A673 (cell line): ENCODE results near the gene CASKIN1. TPM values are rescaled to one million over a fixed set of nuclear protein-coding genes. Genes with fewer than 3 reads are reported as not detected.

Experiments
- BruUV-seq: library from RNA; stranded (reverse); fragments of 400-500 nt; replicated peaks from 2 replicates; lab custom pipeline; 2021; lab: Mats Ljungman, UMichigan
- CTCF ChIA-PET: fragments of 300-600 bp; sonication (Branson Sonifier 250); formaldehyde crosslinking; loops from one replicate; lab custom pipeline; 2022; ENCODE audit warnings: antibody characterized with exemption; lab: Charles Lee
- POLR2A ChIA-PET: fragments of 300-600 bp; sonication (Branson Sonifier 250); formaldehyde crosslinking; loops from one replicate; lab custom pipeline; 2022; ENCODE audit warnings: antibody characterized with exemption; ENCODE audit not compliant: low non-redundant PET; lab: Charles Lee
- DNase-seq: peaks from one replicate; pipeline ENCODE4 v3.0.0-alpha.2; 2015; ENCODE audit warnings: low spot score
- H3K27ac ChIP-seq: fragments of 200-600 bp; sonication (generic); 2 replicates; pipeline ENCODE4 v1.5.1; 2016; ENCODE audit warnings: mixed run types, low read depth, mild to moderate bottlenecking, mixed read lengths, antibody characterized with exemption, low read length; ENCODE audit not compliant: poor library complexity, severe bottlenecking
- H3K27me3 ChIP-seq: fragments of 200-600 bp; sonication (generic); replicated peaks from 2 replicates; pipeline ENCODE4 v1.6.1; 2017; ENCODE audit warnings: mixed run types, low read depth, mild to moderate bottlenecking, mixed read lengths, antibody characterized with exemption, low read length; ENCODE audit not compliant: insufficient read depth, poor library complexity
- H3K36me3 ChIP-seq: fragments of 200-600 bp; sonication (generic); 2 replicates; pipeline ENCODE4 v1.6.1; 2016; ENCODE audit warnings: mixed run types, mild to moderate bottlenecking, mixed read lengths, antibody characterized with exemption, low read length; ENCODE audit not compliant: insufficient read depth, poor library complexity, severe bottlenecking
- H3K4me1 ChIP-seq: fragments of 200-600 bp; sonication (generic); 2 replicates; pipeline ENCODE4 v1.6.1; 2017; ENCODE audit warnings: mixed run types, mild to moderate bottlenecking, mixed read lengths, antibody characterized with exemption, low read length; ENCODE audit not compliant: insufficient read depth, poor library complexity, severe bottlenecking
- H3K4me3 ChIP-seq: fragments of 200-600 bp; sonication (generic); 2 replicates; pipeline ENCODE4 v1.5.1; 2016; ENCODE audit warnings: low read depth, mixed run types, mild to moderate bottlenecking, mixed read lengths, low read length; ENCODE audit not compliant: poor library complexity, severe bottlenecking
- H3K9me3 ChIP-seq: fragments of 200-600 bp; sonication (generic); 2 replicates; pipeline ENCODE4 v1.6.1; 2016; ENCODE audit warnings: mixed run types, low read depth, mild to moderate bottlenecking, mixed read lengths, antibody characterized with exemption, low read length; ENCODE audit not compliant: poor library complexity, severe bottlenecking
- EZH2 ChIP-seq: fragments of 200-600 bp; sonication (generic); IDR thresholded peaks from 2 replicates; pipeline ENCODE4 v1.6.1; 2017; ENCODE audit warnings: borderline replicate concordance, low read depth, mild to moderate bottlenecking, mixed read lengths, antibody characterized with exemption, low read length; ENCODE audit not compliant: poor library complexity, severe bottlenecking
- intact Hi-C: fragments of 100-400 bp; cut with micrococcal nuclease; formaldehyde crosslinking; loops from one replicate; pipeline ENCODE4 v1.10.0; 2022; ENCODE audit not compliant: unreplicated experiment
- total RNA-seq: library from RNA; stranded (reverse); gene quantifications from 2 replicates; pipeline ENCODE4 v1.2.3, GENCODE V29; 2021
- TF ChIP-seq, protein P1 (sequence below): fragments of 300-800, 200-600 bp; sonication (generic); conservative IDR thresholded peaks from 2 replicates; pipeline ENCODE4 v1.5.1; 2017; ENCODE audit warnings: low read depth, mild to moderate bottlenecking, antibody characterized with exemption, low read length, moderate library complexity, mixed read lengths

CASKIN1 gene
- total RNA-seq, 1 experiment from 2014 or later: 1.1 TPM

DNA sequence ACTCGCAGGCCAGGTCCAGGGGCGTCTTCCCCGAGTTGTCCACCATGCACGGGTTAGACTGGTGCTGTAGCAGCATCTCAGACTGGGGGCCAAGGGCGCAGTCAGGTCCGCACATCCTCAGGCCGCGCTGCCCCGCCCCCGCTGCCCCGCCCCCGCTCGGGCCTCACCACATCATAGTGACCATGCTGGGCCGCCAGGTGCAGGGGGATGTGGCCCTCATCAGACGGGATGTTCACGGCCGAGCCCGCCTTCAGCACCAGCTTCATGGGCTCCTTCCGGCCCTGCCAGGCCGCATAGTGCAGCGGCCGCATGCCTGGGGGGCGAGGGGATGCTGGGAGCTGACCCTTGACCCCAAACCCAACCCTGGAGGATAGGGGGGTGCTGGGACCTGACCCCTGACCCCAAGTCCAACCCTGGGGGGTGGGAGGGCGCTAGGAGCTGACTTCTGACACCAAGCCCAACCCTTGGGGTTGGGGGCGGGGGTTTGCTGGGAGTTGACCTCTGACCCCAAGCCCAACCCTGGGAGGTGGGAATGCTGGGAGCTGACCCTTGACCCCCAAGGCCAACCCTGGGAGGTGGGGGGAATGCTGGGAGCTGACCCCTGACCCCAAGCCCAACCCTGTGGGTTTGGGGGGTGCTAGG is 7.0 kb downstream of the CASKIN1 start:
- no TSS peak for BruUV-seq
- ChIA-PET CTCF (interaction anchor here (0.6 kb wide), 1 partner anchor 9 kb away, joined by 3 read pairs; no protein-coding TSS in a partner anchor), POLR2A (no interaction called here)
- H3K36me3 ChIP-seq: no peaks in the 10 kb centered on the region
- DNase-seq: no peak
- no peaks in the 10 kb centered on the region for H3K4me1 ChIP-seq
- TF ChIP-seq, protein P1, sequence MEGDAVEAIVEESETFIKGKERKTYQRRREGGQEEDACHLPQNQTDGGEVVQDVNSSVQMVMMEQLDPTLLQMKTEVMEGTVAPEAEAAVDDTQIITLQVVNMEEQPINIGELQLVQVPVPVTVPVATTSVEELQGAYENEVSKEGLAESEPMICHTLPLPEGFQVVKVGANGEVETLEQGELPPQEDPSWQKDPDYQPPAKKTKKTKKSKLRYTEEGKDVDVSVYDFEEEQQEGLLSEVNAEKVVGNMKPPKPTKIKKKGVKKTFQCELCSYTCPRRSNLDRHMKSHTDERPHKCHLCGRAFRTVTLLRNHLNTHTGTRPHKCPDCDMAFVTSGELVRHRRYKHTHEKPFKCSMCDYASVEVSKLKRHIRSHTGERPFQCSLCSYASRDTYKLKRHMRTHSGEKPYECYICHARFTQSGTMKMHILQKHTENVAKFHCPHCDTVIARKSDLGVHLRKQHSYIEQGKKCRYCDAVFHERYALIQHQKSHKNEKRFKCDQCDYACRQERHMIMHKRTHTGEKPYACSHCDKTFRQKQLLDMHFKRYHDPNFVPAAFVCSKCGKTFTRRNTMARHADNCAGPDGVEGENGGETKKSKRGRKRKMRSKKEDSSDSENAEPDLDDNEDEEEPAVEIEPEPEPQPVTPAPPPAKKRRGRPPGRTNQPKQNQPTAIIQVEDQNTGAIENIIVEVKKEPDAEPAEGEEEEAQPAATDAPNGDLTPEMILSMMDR: no peak
- no peak for TF ChIP-seq EZH2
- no peak overlapping the region for H3K27ac ChIP-seq
- H3K9me3 ChIP-seq: no peaks in the 10 kb centered on the region
- intact Hi-C loops: no loop called here
- H3K4me3 ChIP-seq: no peak overlapping the region
- H3K27me3 ChIP-seq: no peaks in the 10 kb centered on the region

DNA sequence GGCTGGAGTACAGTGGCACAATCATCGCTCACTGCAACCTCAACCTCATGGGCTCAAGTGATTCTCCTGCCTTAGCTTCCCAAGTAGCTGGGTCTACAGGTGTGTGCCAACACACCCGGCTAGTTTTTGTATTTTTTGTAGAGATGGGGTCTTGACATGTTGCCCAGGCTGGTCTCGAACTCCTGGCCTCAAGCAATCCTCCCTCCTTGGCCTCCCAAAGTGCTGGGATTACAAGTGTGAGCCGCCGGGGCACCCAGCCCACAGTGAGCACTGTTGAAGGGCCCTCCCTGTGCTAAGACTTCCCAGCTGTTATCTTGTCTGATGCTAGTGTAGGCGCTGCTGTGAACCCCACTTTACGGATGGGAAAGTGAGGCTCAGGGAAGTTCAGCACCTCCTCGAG is 8.0 kb downstream of the CASKIN1 start:
- Histone ChIP-seq H3K4me3 (no peak overlapping the region), H3K36me3 (no peaks in the 10 kb centered on the region), H3K27me3 (no peaks in the 10 kb centered on the region), H3K27ac (no peak overlapping the region), H3K9me3 (no peaks in the 10 kb centered on the region), H3K4me1 (no peaks in the 10 kb centered on the region)
- TF ChIP-seq, protein P1: no peak
- no peak for TF ChIP-seq EZH2
- ChIA-PET CTCF (no interaction called here), POLR2A (no interaction called here)
- DNase-seq: no peak
- BruUV-seq: no TSS peak
- intact Hi-C loops: no loop called here

DNA sequence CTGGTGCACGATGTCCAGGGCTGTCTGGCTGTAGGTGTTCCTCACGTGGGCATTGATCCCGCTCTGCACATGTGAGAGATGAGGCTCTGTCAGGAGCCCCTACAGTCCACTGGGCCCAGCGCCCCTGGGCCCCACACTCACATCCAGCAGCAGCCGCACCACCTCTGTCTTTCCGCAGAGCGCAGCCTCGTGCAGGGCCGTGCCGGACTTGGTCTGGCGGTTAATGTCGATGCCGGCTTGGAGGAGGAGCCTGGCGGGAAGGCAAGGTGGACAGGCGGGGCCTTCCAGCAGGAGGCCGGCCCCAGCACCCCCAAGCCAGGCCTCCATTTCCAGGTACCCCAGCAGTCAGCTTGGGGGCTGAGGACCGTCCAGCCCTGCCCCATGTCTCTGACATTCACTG is 9.2 kb downstream of the CASKIN1 start:
- POLR2A ChIA-PET: no interaction called here
- CTCF ChIA-PET: no interaction called here
- BruUV-seq: no TSS peak

More for the DNA sequence above, 9.2 kb downstream of the CASKIN1 start:
- no peak for TF ChIP-seq EZH2
- TF ChIP-seq, protein P1: no peak
- H3K4me1 ChIP-seq: no peaks in the 10 kb centered on the region
- DNase-seq: no peak
- H3K27ac ChIP-seq: no peak overlapping the region
- no peaks in the 10 kb centered on the region for H3K27me3 ChIP-seq
- no peak overlapping the region for H3K4me3 ChIP-seq
- H3K36me3 ChIP-seq: no peaks in the 10 kb centered on the region
- no peaks in the 10 kb centered on the region for H3K9me3 ChIP-seq
- intact Hi-C loops: no loop called here
